ENCODE measurements around the gene PDE11A. TPM values are rescaled to one million over a fixed set of nuclear protein-coding genes. Genes with fewer than 3 reads are reported as not detected.

Gene PDE11A
- total and polyA plus RNA-seq, 2 of the 8 experiments (the other 6 are each of a cell fraction or from before 2014, with no cell fraction given), result 0.19 to 0.23 TPM

DNA sequence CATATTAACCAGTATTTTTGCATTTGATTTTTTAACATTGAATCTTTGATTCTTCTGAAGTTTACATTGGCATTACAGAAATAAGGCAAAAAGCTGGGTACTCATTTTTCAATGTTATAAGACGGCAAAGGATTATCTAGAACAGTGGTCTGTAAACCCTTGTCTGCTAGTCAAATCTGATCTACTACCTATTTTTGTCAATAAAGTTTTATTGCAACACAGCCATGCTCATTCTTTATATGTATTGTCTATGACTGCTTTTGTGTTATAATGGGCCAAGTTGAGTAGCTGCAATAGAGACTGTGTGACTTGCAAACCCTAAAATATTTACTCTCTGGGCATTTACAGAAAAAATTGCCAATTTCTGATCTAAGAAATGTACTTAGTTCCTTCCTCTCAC, 181.0 kb downstream of the PDE11A start (continued):
- TF ChIP-seq KDM5A (IDR thresholded peaks at IDR 0.05; ENCODE audit: low read length) (no peak), BRCA1 (IDR thresholded peaks at IDR 0.05; ENCODE audit: low read depth, low read length) (no peak), RAD21 (IDR thresholded peaks at IDR 0.05 in 1 of 2, conservative IDR thresholded peaks at IDR 0.05 in 1 of 2; ENCODE audit: low read depth in 2 of 2, low read length in 2 of 2) (no peak)

Data from H1 (cell line).